DMS 273 (cell line): ENCODE results near the gene RALY.
"Not testable (repeated sequence)": the region's sequence is repeated elsewhere in the genome, so short reads cannot be mapped to it uniquely, and the experiment has no call there.

Source experiments
- DNase-seq: peaks from one replicate; lab custom pipeline; 2025; ENCODE audit not compliant: unreplicated experiment; lab: John Stamatoyannopoulos, UW

RALY gene

GRCh38 chr20:34015401-34016335, 22.0 kb downstream of the RALY start:
- no peak for DNase-seq

DNA sequence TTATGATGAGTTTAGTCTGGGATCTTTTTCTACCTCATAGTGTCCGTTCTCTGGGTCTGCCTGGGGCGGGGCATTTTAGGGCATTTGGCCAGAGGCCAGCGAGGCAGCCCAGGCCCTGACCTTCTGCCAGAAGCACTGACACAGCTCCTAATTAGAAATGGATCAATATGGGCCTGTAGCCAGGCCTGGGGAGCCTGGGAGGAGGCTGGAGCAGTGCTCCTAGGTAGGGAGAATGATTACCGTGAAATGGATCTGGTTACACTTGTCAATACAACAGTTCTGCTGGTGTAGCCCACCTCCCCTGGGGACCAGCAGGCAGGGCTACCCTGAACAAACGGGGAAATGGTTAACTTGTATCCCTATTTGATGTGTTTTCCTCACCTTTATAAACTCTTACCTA, 23.0 kb downstream of the RALY start:
- no peak for DNase-seq

DNA sequence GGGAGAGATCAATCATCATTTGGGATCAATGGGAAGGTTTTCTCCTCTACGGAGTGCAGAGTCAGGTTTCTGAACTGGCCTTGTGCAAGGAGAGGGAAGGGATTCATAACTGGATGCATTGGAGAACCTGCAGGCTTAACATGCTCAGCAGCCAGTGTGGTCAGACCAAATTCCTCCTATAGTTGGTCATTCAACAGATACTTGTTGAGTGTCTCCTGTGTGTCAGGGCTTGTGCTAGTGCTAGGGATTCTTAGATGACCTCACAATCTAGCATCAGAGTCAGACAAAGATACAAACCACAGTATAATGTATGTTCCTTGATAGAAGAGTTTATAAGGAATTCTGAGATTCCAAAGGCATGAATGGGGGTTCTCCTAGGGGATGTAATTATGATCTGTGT, 23.9 kb downstream of the RALY start:
- no peak for DNase-seq

GRCh38 chr20:34018166-34018565, 24.5 kb downstream of the RALY start:
- DNase-seq = no peak

- peak; percentile 66 for DNase-seq
Observed at GRCh38 chr20:34022151-34022838, 28.6 kb downstream of the RALY start.

DNA sequence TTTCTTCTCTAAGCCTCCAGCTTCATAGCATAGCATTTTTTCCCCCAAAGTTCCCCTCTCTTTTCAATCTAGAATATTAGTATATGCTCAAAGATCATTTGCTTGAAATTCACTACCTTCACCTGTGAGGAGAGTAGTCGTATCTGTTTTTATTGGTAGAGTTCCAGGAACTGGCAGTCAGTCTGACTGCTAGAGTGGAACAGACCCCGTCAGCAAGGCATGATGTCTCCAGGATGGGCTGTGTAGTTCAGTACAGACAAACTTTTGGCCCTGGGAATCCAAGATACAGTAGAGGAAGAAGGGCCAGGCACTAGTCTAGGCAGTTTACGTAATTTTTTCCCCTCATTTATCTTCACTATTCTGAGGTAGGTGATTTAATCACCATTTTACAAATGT, 29.1 kb downstream of the RALY start:
- DNase-seq = no peak

DNA sequence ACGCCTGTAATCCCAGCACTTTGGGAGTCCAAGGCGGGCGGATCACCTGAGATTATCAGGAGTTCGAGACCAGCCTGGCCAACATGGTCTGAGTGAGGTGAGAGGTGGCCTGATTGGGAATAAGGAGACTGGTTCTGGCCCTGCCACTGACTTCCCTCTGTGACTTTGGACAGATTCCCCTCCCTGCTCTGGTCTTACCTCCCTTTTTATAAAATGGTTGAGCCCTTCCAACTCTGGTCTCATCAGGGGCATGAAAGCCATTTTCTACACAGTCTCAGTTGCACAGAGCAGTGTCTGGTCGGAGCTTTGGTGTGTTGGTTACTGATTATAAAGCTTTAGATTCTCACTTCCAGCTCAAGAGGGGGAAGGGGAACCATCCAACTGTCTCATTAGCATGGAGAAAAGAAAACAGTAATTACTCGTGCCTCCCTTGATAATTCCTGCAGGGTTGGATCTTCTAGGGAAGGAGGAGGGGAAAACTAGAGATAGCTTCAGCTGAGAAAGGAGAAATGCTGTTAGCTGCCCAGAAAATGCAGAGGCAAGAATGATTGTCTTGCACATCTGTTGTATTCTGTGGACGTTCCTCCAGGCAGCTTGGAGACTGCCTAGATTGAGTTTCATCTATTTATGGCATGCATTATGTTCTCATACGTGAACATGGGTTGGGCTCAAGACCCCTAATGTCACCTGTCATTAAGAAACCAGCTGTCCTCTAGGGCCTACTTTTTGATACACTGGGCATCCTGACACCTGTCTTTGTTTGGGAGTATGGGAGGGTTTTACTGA, 30.4 kb downstream of the RALY start:
- peak; percentile 43 for DNase-seq

GRCh38 chr20:34024723-34025351, 31.1 kb downstream of the RALY start:
- DNase-seq = no peak

GRCh38 chr20:34028013-34028412, 34.3 kb downstream of the RALY start:
- not testable (repeated sequence) for DNase-seq

- DNase-seq = no peak
Observed at GRCh38 chr20:34029415-34029814, 35.7 kb downstream of the RALY start.

DNA sequence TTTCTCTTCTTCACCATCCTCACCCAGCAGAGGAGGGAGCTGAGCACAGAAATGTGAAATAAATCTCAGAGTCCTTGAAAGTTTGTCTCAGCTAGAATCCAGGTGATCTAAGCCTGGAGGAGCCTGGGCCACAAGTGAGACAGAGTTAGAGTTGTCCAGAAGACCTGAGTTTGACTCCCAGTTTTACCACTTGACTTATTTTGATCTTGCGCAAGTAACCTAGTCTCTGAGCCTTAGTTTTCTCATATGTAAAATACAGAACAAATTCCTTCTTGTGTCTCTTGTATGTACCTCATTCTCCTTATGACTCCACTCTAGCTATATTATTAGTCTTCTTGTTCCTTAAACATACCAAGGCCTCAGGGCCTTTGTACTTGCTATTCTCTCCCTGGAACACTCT, 36.7 kb downstream of the RALY start:
- no peak for DNase-seq

- DNase-seq = no peak
Observed at GRCh38 chr20:34033903-34034302, 40.2 kb downstream of the RALY start.

DNA sequence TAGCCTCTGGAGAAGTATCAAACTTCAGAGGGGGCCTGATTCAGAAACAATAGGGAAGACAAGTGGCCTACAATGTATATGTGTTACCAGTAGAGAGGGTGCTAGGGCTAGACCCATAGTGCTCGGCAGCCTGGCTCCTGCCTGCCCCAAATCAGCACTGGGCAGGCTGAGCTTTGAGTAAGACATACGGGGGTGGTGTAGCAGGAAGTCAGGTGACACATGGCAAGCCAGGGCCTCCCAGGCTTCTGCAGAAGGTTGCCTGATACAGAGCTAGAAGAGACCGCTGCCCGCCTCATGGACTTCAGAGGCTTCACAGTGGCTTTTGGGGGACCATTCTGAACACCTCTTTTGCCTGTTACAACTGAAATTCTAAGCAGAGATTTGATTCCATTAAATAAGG, 43.4 kb downstream of the RALY start:
- DNase-seq = no peak

GRCh38 chr20:34037767-34038166, 44.1 kb downstream of the RALY start:
- DNase-seq = peak; percentile 27

DNA sequence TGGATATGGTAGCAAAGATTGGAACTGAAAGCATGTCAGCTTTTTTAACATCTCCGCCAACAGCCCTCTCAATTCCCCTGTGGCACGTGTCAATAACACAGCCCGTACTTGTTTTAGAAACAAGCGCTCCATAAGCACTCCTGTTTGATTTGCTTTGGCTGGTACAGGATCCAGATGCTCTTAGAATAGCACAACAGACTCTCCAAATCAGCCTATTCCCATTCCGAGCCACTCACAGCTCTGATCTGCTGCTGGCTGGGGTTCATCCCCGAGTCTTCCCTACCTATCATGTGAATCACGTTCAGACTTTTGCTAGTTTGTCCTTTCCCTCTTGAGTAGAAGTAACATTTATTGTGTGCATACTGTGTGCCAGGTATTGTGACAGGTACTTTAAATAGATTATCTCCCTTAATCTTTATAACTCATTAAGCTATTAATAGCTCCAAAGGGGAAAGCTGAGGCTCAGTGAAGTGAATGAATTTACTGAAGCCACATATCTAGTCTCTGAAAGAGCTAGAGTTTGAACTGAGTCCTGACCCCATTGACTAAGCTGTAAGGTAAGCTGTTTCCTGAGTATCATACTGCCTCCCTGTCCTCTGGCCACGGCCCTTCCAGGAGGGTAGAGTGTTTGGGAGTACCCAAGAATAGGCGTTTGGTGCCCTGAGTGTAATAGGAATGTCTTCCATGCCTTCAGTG, 46.7 kb downstream of the RALY start:
- DNase-seq = peak; percentile 46

DNA sequence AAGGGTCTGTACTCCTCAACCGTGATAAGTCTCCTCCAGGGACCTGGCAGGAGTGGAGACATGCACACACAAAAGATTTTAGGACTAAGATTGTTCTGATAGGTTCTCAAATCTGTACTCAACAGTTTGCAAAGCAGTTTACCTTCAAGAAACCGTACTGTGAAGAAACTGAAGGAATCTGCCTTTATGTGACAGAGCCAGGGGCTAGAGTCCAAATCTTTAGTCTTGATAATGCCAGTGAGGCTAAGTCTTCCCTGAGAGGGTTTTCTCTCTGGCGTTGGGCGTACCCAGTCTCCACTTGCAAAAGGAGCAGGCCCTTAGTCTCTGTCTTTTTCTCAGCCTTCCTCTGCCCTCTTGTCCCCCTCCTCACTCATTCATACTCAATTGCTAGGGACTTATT, 47.5 kb downstream of the RALY start:
- DNase-seq = no peak

GRCh38 chr20:34042262-34042661, 48.6 kb downstream of the RALY start:
- DNase-seq = peak; percentile 27

DNA sequence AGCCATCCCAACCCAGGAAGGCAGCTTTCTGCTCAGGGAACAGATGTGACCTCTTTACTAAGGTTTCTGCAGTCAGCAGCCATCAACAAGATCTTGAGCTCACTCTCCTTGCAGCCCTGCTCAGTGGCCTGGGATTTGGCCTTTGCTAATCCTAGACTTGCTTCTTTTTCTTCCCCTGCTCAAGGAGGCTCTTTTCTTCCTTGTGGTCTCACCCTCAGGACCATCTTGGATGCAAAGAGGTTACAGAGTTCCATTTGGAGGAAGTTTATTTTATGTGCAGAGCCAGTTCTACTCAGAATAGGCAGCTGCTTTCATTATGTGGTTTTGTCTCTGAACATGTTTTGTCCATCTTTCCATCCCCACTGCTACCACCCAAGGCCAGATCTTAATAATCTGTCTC, 49.3 kb downstream of the RALY start:
- peak; percentile 9 for DNase-seq

- DNase-seq = no peak
Observed at GRCh38 chr20:34045294-34045693, 51.6 kb downstream of the RALY start.

GRCh38 chr20:34045930-34046725, 52.4 kb downstream of the RALY start:
- no peak for DNase-seq
